K562 (cell line): Measurements from ENCODE around the gene DAB1. TPM values are rescaled to one million over a fixed set of nuclear protein-coding genes. Genes with fewer than 3 reads are reported as not detected.

Experiments used
- ATAC-seq: fragments of 200-7000 bp; cut with Tn5 transposase; 3 replicates; pipeline ENCODE4 v1.9.1; 2020; ENCODE audit warnings: moderate library complexity
- BruUV-seq: library from RNA; stranded (reverse); fragments of 400-500 nt; replicated peaks from 2 replicates; lab custom pipeline; 2021; lab: Mats Ljungman, UMichigan
- CTCF ChIA-PET: fragments of 300-600 bp; formaldehyde crosslinking; extraction: SDS; loops from one replicate; lab custom pipeline; 2021; ENCODE audit warnings: low intra/inter-chr PET ratio; lab: Yijun Ruan, JAX
- POLR2A ChIA-PET: fragments of 300-600, 350-650 bp; sonication (Branson Sonifier 250); formaldehyde crosslinking; extraction: SDS; loops from one replicate; lab custom pipeline; 2021; ENCODE audit warnings: antibody characterized with exemption, inconsistent platforms; lab: Yijun Ruan, JAX
- DNase-seq, 4 experiments: peaks; one replicate each; pipeline versions ENCODE4 v3.0.0 to v3.0.0-alpha.2; 2011 to 2018; ENCODE audit warnings: low spot score in 3 of 4, mixed read lengths in 3 of 4; ENCODE audit errors: extremely low read depth in 1 of 4
- FAIRE-seq: peaks from 2 replicates; lab custom pipeline; 2011; peaks lifted over from hg19 to GRCh38; lab: Jason Lieb, UNC
- H2AFZ ChIP-seq: 2 replicates; pipeline ENCODE4 v1.6.0; 2011; ENCODE audit warnings: low read depth, low read length, control low read depth, inconsistent platforms
- H3K27ac ChIP-seq: fragments of 200-600 bp; 3 replicates; pipeline ENCODE4 v1.8.0; 2011; ENCODE audit warnings: low read depth, mild to moderate bottlenecking, control low read depth, inconsistent platforms, low read length, moderate library complexity, mixed read lengths; ENCODE audit errors: extremely low read depth
- H3K27me3 ChIP-seq, 2 experiments: fragments of 300-600 bp in 1 of 2; 2 replicates in 1 of 2; 3 replicates in 1 of 2; pipeline versions ENCODE4 v1.6.0 to v1.8.0; 2011; ENCODE audit warnings: inconsistent platforms in 2 of 2, low read length in 2 of 2, mild to moderate bottlenecking in 1 of 2, mixed read lengths in 1 of 2, moderate library complexity in 1 of 2; ENCODE audit not compliant: control insufficient read depth in 2 of 2, insufficient read depth in 2 of 2
- H3K36me3 ChIP-seq: fragments of 300-600 bp; 3 replicates; pipeline ENCODE4 v1.8.0; 2011; ENCODE audit warnings: mild to moderate bottlenecking, low read length, inconsistent platforms; ENCODE audit not compliant: control insufficient read depth, insufficient read depth
- H3K4me1 ChIP-seq, 2 experiments: fragments of 200-600 bp in 1 of 2; replicated peaks in 1 of 2; 2 replicates in 1 of 2; 3 replicates in 1 of 2; pipeline versions ENCODE4 v1.5.1 to v1.8.0; 2011; ENCODE audit warnings: inconsistent platforms in 2 of 2, low read length in 2 of 2, mild to moderate bottlenecking in 1 of 2, mixed read lengths in 1 of 2, moderate library complexity in 1 of 2; ENCODE audit not compliant: control insufficient read depth in 2 of 2, insufficient read depth in 2 of 2
- H3K4me2 ChIP-seq: 2 replicates; pipeline ENCODE4 v1.6.1; 2011; ENCODE audit warnings: low read length, control low read depth, inconsistent platforms, mixed read lengths; ENCODE audit not compliant: insufficient read depth
- H3K4me3 ChIP-seq: fragments of 200-600 bp; sonication (generic), shearing (Covaris generic); 2 replicates; pipeline ENCODE4 v1.5.1; 2016; ENCODE audit warnings: control low read depth, inconsistent platforms
- H3K79me2 ChIP-seq: fragments of 200-600 bp; 3 replicates; pipeline ENCODE4 v1.8.0; 2011; ENCODE audit warnings: low read length, inconsistent platforms; ENCODE audit not compliant: control insufficient read depth, insufficient read depth
- H3K9ac ChIP-seq, 2 experiments: 2 replicates each; pipeline versions ENCODE4 v1.6.0 to v1.6.1; 2011; ENCODE audit warnings: low read depth in 2 of 2, low read length in 2 of 2, control low read depth in 1 of 2, inconsistent platforms in 1 of 2, mild to moderate bottlenecking in 1 of 2, mixed read lengths in 1 of 2; ENCODE audit not compliant: insufficient read depth in 1 of 2
- H3K9me1 ChIP-seq: one replicate; pipeline ENCODE4 v1.6.0; 2011; ENCODE audit warnings: inconsistent platforms, mild to moderate bottlenecking, low read length, moderate library complexity; ENCODE audit not compliant: control insufficient read depth, insufficient read depth
- H3K9me3 ChIP-seq: replicated peaks from 2 replicates; pipeline ENCODE4 v1.5.1; 2011; ENCODE audit warnings: low read depth, low read length, inconsistent platforms; ENCODE audit not compliant: control insufficient read depth, insufficient read depth
- H4K20me1 ChIP-seq: replicated peaks from 2 replicates; pipeline ENCODE4 v1.6.1; 2011; ENCODE audit warnings: low read length, inconsistent platforms, mixed read lengths; ENCODE audit not compliant: control insufficient read depth, insufficient read depth
- KLF13 ChIP-seq: fragments of 450-650 bp; IDR thresholded peaks from 2 replicates; pipeline ENCODE4 v1.6.1; 2016; ENCODE audit warnings: missing genetic modification characterization, low read depth, mild to moderate bottlenecking, missing compliant biosample characterization, moderate library complexity, borderline replicate concordance
- WGBS: fragments of 100-300 bp; shearing (Covaris generic); methylation state at CpG from one replicate; pipeline ENCODE4 v1.1.6; 2016; ENCODE audit warnings: low coverage, mixed read lengths; ENCODE audit not compliant: insufficient coverage; ENCODE audit errors: missing lambda C conversion rate; 5-methylcytosine and 5-hydroxymethylcytosine counted together
- in situ Hi-C: fragments of 300-500 bp; cut with MboI; formaldehyde crosslinking; loops from 4 replicates; pipeline ENCODE4 v1.15.0; 2018; ENCODE audit warnings: inconsistent platforms, mixed read lengths
- intact Hi-C: fragments of 100-400 bp; cut with micrococcal nuclease; formaldehyde crosslinking; loops from 2 replicates; pipeline ENCODE4 v1.14.2; 2022
- polyA plus RNA-seq, 8 experiments: library from polyadenylated mRNA; depleted of rRNA in 4 of 8; stranded (reverse) in 5 of 8; unstranded in 3 of 8; fragments of >200 nt; fragmentation: Nextera tagmentation in 2 of 8; fragmentation: Illumina TruSeq in 1 of 8; extraction: Ambion mirVana in 2 of 8; extraction: Trizol in 1 of 8; gene quantifications; 2 replicates each; pipeline versions ENCODE4 v1.2.1 to v1.2.3, GENCODE V29; 2011 to 2014; ENCODE audit warnings: inconsistent platforms in 1 of 8, missing spikeins in 1 of 8
- total RNA-seq, 7 experiments: library from RNA; depleted of rRNA in 6 of 7; stranded (reverse); fragments of >200 nt in 6 of 7; fragmentation: Illumina TruSeq in 2 of 7; extraction: Trizol in 2 of 7; gene quantifications; 2 replicates each; pipeline versions ENCODE4 v1.2.1 to v1.2.3, GENCODE V29; 2011 to 2021; ENCODE audit warnings: low replicate concordance in 1 of 7
- TF ChIP-seq, protein P1 (sequence below), 2 experiments: fragments of 450-650 bp in 1 of 2; sonication (generic) in 1 of 2; formaldehyde crosslinking in 1 of 2; IDR thresholded peaks; 2 replicates each; pipeline versions ENCODE4 v1.7.1 to v1.9.0; 2016 to 2022; ENCODE audit warnings: inconsistent platforms in 1 of 2, mild to moderate bottlenecking in 1 of 2, missing genetic modification reagents in 1 of 2

Gene DAB1
- total and polyA plus RNA-seq, 9 of the 15 experiments (the other 6 are each of a cell fraction or from before 2014, with no cell fraction given): not detected

DNA sequence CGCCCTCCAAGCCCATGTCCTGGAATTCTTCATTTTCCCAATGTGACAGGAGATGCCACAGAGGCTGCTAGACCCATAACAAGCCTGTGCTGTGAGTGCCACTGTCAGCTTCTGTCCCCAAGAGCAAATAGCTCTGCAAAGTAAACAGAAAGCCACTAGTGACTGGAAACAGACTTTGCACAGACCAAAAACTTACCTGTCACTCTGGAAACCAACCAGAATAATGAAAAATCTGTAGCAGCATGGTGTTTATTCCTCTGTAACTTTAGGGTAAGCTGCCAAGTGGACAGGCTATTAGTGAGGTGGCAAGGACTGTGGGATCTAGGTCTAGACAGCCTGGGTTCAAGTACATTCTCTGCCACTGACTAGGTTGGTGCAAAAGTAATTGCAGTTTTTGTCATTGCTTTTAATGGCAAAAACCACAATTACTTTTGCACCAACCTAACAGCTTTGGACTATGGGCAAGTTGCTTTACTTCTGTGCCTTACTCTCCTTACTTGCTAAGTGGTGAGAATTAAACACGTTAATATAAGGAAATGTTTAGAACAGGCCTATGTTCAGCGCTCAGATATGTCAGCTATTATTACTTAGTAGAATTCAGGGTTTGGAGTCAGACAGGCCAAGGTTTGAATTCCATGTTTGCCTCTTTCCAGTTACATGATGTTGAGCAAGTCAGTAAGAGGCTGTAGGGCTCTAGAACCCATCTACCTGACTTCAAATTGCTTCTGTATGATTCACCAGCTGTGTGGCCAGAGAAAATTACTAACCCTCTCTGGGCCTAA lies 457.8 kb downstream of the DAB1 start, which contains the start of gene C8B:
C8B (minus strand) TSS at position 100 of the 782 bp plus-strand sequence; CDS start at position 33, 67 bp downstream.
- in situ Hi-C loops: loop anchor here (10.0 kb wide), 1 partner anchor 141 kb away; no protein-coding TSS in a partner anchor
- FAIRE-seq: no peak
- no peaks in the 10 kb centered on the region for H3K4me1 ChIP-seq

More for the DNA sequence above, 457.8 kb downstream of the DAB1 start, which contains the start of gene C8B:
- TF ChIP-seq, protein P1, sequence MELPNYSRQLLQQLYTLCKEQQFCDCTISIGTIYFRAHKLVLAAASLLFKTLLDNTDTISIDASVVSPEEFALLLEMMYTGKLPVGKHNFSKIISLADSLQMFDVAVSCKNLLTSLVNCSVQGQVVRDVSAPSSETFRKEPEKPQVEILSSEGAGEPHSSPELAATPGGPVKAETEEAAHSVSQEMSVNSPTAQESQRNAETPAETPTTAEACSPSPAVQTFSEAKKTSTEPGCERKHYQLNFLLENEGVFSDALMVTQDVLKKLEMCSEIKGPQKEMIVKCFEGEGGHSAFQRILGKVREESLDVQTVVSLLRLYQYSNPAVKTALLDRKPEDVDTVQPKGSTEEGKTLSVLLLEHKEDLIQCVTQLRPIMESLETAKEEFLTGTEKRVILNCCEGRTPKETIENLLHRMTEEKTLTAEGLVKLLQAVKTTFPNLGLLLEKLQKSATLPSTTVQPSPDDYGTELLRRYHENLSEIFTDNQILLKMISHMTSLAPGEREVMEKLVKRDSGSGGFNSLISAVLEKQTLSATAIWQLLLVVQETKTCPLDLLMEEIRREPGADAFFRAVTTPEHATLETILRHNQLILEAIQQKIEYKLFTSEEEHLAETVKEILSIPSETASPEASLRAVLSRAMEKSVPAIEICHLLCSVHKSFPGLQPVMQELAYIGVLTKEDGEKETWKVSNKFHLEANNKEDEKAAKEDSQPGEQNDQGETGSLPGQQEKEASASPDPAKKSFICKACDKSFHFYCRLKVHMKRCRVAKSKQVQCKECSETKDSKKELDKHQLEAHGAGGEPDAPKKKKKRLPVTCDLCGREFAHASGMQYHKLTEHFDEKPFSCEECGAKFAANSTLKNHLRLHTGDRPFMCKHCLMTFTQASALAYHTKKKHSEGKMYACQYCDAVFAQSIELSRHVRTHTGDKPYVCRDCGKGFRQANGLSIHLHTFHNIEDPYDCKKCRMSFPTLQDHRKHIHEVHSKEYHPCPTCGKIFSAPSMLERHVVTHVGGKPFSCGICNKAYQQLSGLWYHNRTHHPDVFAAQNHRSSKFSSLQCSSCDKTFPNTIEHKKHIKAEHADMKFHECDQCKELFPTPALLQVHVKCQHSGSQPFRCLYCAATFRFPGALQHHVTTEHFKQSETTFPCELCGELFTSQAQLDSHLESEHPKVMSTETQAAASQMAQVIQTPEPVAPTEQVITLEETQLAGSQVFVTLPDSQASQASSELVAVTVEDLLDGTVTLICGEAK (IDR thresholded peaks at IDR 0.05): peak; percentile 31; the same call in 1 of the 2 replicates
- TF ChIP-seq, protein P1 (CRISPR knock-in tag; IDR thresholded peaks at IDR 0.05): no peak
- TF ChIP-seq KLF13 (tag): no peak
- TF ChIP-seq, all 486 proteins: peak for 1
- CTCF ChIA-PET: no interaction called here
- intact Hi-C loops: no loop called here
- H3K9ac ChIP-seq: no peak within 1 kb of the TSS
- POLR2A ChIA-PET: interaction anchor here (0.9 kb wide), 1 partner anchor 25 kb away, joined by 4 read pairs; no protein-coding TSS in a partner anchor
- WGBS: 2% methylated on average over 3 of the region's 3 CpGs
- no peaks in the 10 kb centered on the region for H3K9me3 ChIP-seq
- H3K4me3 ChIP-seq: no peak within 1 kb of the TSS
- no peaks in the 10 kb centered on the region for H3K9me1 ChIP-seq
- DNase-seq (no peak), ATAC-seq (no peak)
- H3K4me2 ChIP-seq: no peak within 1 kb of the TSS
- H3K79me2 ChIP-seq: no peaks in the 10 kb centered on the region
- H3K27ac ChIP-seq: no peak within 1 kb of the TSS
- no peak within 1 kb of the TSS for H2AFZ ChIP-seq
- no peaks in the 10 kb centered on the region for H3K36me3 ChIP-seq
- H4K20me1 ChIP-seq: no peaks in the 10 kb centered on the region
- H3K27me3 ChIP-seq: peaks cover 0 to 7% of the 10 kb centered on the region in 2 experiments; a peak in 2 of 5 replicates
- BruUV-seq: no TSS peak
